Lung (tissue), 12 donors: Measurements from ENCODE around the gene DACT2. TPM values are rescaled to one million over a fixed set of nuclear protein-coding genes. Genes with fewer than 3 reads are reported as not detected.

Experiments used
- ATAC-seq: fragments of 200-7000 bp; cut with Tn5 transposase; one replicate; pipeline ENCODE4 v1.9.1; 2020; ENCODE audit warnings: moderate number of reproducible peaks; ENCODE audit not compliant: insufficient read depth, low FRiP score
- DNase-seq, 3 donors: peaks; one replicate each; pipeline ENCODE4 v3.0.0-alpha.2; 2013 to 2017
- H3K27ac ChIP-seq, 2 donors: one replicate each; pipeline ENCODE4 v1.5.1; 2013; ENCODE audit warnings: mild to moderate bottlenecking in 2 of 2, moderate library complexity in 2 of 2, control low read depth in 1 of 2, inconsistent platforms in 1 of 2, low read depth in 1 of 2, low read length in 1 of 2
- H3K27me3 ChIP-seq, 3 donors: one replicate each; pipeline ENCODE4 v1.5.1; 2013; ENCODE audit warnings: low read length in 2 of 3; ENCODE audit not compliant: control insufficient read depth in 3 of 3, insufficient read depth in 3 of 3
- H3K36me3 ChIP-seq, 4 donors: one replicate each; pipeline ENCODE4 v1.5.1; 2013; ENCODE audit warnings: low read length in 4 of 4, mild to moderate bottlenecking in 1 of 4, moderate library complexity in 1 of 4; ENCODE audit not compliant: control insufficient read depth in 4 of 4, insufficient read depth in 4 of 4
- H3K4me1 ChIP-seq, 5 donors: one replicate each; pipeline ENCODE4 v1.5.1; 2013; ENCODE audit warnings: low read length in 5 of 5, mild to moderate bottlenecking in 2 of 5, moderate library complexity in 1 of 5; ENCODE audit not compliant: control insufficient read depth in 5 of 5, insufficient read depth in 5 of 5
- H3K4me3 ChIP-seq: one replicate; pipeline ENCODE4 v1.5.1; 2013; ENCODE audit warnings: mild to moderate bottlenecking, control low read depth, moderate library complexity
- H3K9ac ChIP-seq, 2 donors: one replicate each; pipeline ENCODE4 v1.5.1; 2013; ENCODE audit warnings: low read length in 2 of 2, control low read depth in 1 of 2; ENCODE audit not compliant: insufficient read depth in 1 of 2
- H3K9me3 ChIP-seq, 4 donors: one replicate each; pipeline ENCODE4 v1.5.1; 2013; ENCODE audit warnings: low read length in 3 of 4, mild to moderate bottlenecking in 1 of 4, moderate library complexity in 1 of 4; ENCODE audit not compliant: control insufficient read depth in 4 of 4, insufficient read depth in 3 of 4
- WGBS, 2 donors: extraction: QIAGEN DNeasy Blood & Tissue Kit; methylation state at CpG; one replicate each; pipeline ENCODE4 v1.1.7; 2013; 5-methylcytosine and 5-hydroxymethylcytosine counted together
- polyA plus RNA-seq, 2 donors: library from polyadenylated mRNA; stranded (reverse); fragments of 200-250 nt; gene quantifications; one replicate each; pipeline ENCODE4 v1.2.1, GENCODE V29; 2013
- total RNA-seq, 2 donors: library from RNA; depleted of rRNA in 1 of 2; stranded (reverse); fragments of >200 nt in 1 of 2; gene quantifications; one replicate each; pipeline ENCODE4 v1.2.1, GENCODE V29; 2014 to 2021
- TF ChIP-seq, protein P1 (sequence below): IDR thresholded peaks from 2 replicates; pipeline ENCODE4 v1.5.1; 2012; ENCODE audit warnings: mild to moderate bottlenecking; ENCODE audit errors: control extremely low read depth, extremely low read depth
- donor health status: control.
- donor health status: control.
- donor health status: Bipolar disorder and iron deficiency.
- donor health status: healthy.
- donor health status: DM: yes; HTN: yes; CAD: no.

The DACT2 gene
- total and polyA plus RNA-seq, 4 donors = 0.30 to 2.6 (median 1.7) TPM

GRCh38 chr6:168368066-168368820 is 48.7 kb upstream of the DACT2 start:
- Histone ChIP-seq H3K4me1 (peaks cover 0 to 19% (median 0%) of the 10 kb centered on the region in 5 donors), H3K9me3 (peaks cover 0 to 2% (median 0%) of the 10 kb centered on the region in 4 donors), H3K27me3 (peaks cover 0 to 3% (median 0%) of the 10 kb centered on the region in 3 donors), H3K27ac (no peak overlapping the region), H3K9ac (no peak overlapping the region), H3K36me3 (no peaks in the 10 kb centered on the region), H3K4me3 (no peak overlapping the region)
- peak in 2 of 3 donors; percentile 3 to 49 for DNase-seq
- 72 to 85% methylated on average over 12 of the region's 12 CpGs for WGBS, 2 donors
- TF ChIP-seq, protein P1, sequence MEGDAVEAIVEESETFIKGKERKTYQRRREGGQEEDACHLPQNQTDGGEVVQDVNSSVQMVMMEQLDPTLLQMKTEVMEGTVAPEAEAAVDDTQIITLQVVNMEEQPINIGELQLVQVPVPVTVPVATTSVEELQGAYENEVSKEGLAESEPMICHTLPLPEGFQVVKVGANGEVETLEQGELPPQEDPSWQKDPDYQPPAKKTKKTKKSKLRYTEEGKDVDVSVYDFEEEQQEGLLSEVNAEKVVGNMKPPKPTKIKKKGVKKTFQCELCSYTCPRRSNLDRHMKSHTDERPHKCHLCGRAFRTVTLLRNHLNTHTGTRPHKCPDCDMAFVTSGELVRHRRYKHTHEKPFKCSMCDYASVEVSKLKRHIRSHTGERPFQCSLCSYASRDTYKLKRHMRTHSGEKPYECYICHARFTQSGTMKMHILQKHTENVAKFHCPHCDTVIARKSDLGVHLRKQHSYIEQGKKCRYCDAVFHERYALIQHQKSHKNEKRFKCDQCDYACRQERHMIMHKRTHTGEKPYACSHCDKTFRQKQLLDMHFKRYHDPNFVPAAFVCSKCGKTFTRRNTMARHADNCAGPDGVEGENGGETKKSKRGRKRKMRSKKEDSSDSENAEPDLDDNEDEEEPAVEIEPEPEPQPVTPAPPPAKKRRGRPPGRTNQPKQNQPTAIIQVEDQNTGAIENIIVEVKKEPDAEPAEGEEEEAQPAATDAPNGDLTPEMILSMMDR = no peak
- ATAC-seq = no peak

- TF ChIP-seq, protein P1 = no peak
- H3K27ac ChIP-seq = no peak overlapping the region
- no peak overlapping the region for H3K4me3 ChIP-seq
- no peak overlapping the region for H3K9ac ChIP-seq
- peaks cover 0 to 19% (median 0%) of the 10 kb centered on the region in 5 donors for H3K4me1 ChIP-seq
- no peaks in the 10 kb centered on the region for H3K36me3 ChIP-seq
- DNase-seq = peak in 1 of 3 donors; percentile 11
- WGBS, 2 donors = 25 to 52% methylated on average over 15 of the region's 15 CpGs
- no peak for ATAC-seq
- H3K27me3 ChIP-seq = peaks cover 0 to 2% (median 0%) of the 10 kb centered on the region in 3 donors
- peaks cover 0 to 2% (median 0%) of the 10 kb centered on the region in 4 donors for H3K9me3 ChIP-seq
These were observed 47.7 kb upstream of the DACT2 start for GRCh38 chr6:168367285-168367751.

GRCh38 chr6:168366473-168366872 is 46.9 kb upstream of the DACT2 start:
- peaks cover 0 to 19% (median 0%) of the 10 kb centered on the region in 5 donors for H3K4me1 ChIP-seq
- no peaks in the 10 kb centered on the region for H3K36me3 ChIP-seq
- DNase-seq = peak in 1 of 3 donors; percentile 8
- TF ChIP-seq, protein P1 = no peak
- peaks cover 0 to 3% (median 0%) of the 10 kb centered on the region in 4 donors for H3K9me3 ChIP-seq
- no peak overlapping the region for H3K27ac ChIP-seq
- H3K9ac ChIP-seq = no peak overlapping the region
- WGBS, 2 donors = 95 to 96% methylated on average over 9 of the region's 9 CpGs
- H3K4me3 ChIP-seq = no peak overlapping the region
- no peak for ATAC-seq
- H3K27me3 ChIP-seq = no peaks in the 10 kb centered on the region
